Left lobe of liver (tissue), 2 donors: ENCODE results near the gene TGFBI. TPM values are rescaled to one million over a fixed set of nuclear protein-coding genes. Genes with fewer than 3 reads are reported as not detected.

Source experiments
- ATAC-seq: fragments of 200-7000 bp; cut with Tn5 transposase; one replicate; pipeline ENCODE4 v1.9.1; 2020; ENCODE audit warnings: mild to moderate bottlenecking, moderate library complexity
- DNase-seq: peaks from one replicate; pipeline ENCODE4 v3.0.0-alpha.2; 2020; ENCODE audit warnings: low spot score
- total RNA-seq: library from RNA; stranded (reverse); gene quantifications from one replicate; pipeline ENCODE4 v1.2.1, GENCODE V29; 2021
- donor health status: DM: no; HTN: no; CAD: no; lungs with moderate emphysema.
- donor health status: DM: no; HTN: yes; CAD: no.

Gene TGFBI
- total RNA-seq, 1 donor from 2014 or later, result 49.3 TPM

DNA sequence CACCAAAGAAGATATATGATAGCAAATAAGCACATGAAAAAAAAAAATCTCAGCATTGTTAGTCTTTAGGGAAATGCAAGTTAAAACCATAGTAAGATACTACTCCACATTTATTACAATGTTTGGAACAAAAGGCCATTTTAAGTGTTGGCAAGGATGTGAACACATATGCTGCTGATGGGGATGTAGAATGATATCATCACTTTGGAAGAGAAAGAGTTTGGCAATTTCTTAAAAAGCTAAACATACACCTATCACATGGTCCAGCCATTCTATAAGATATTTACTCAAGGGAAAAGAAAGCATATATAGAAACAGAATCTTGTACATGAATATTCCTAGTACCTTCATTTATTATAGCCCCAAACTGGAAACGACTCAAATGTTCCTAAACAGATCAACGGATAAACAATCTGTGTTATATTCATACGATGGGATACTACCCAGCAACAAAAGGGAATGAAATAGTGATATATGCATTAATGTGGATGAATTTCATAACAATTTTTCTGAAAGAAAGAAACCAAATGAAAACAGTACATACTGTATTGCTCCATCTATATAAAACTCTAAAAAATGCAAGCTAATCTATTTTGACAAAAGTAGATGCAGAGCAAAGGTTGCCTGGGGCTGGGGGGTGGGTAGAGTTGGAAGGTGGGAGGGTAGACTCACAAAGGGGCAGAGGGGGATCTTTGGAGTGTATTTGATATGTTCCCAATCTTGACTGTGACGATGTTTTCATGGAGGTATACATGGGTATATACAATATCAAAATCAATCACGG, 58.2 kb downstream of the TGFBI start:
- DNase-seq, result no peak
- no peak for ATAC-seq

DNA sequence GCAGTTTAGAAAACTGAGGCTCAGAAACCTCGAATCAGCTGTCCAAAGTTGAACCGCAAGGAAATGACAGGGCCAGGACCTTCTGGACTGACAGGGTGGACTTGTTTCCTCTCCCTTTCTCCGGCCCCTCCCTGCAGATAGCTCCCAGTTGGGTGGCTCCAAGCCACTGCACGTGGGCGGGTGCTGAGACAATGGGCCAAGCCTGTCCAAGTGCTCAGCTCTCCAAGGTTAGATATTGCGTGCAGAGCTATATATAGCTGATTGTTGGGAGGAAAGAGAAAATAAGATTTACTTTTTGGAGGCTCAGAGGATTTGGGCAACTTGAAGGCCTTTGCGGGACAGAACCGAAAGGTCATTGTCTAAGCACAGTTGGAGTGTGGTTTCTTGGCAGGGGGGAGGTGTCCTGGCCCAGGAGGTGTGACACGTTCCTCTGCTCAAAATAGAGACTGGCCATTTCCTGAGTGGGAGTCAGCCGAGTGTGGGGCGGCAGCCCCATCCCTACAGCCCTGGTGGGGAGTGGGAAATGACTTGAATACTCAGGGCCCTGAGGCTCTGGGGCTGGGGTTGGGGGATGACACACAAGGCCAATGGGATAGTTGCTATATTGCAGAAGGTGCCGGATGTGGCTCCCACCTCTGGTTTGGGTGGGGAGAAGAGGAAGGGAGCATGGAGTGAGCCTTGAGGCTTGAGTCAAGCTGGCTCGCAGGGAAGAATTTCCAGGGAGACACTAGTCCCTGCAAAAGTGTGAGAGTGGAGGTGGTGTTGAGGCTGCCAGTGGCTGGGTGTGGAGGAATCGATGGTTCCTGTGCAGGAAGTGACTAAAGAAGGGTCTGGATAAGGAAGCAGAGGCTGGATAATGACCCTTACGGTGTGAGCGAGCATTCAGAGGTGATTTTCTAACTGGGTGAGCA, 59.4 kb downstream of the TGFBI start:
- DNase-seq (no peak), ATAC-seq (peak; percentile 67)

DNA sequence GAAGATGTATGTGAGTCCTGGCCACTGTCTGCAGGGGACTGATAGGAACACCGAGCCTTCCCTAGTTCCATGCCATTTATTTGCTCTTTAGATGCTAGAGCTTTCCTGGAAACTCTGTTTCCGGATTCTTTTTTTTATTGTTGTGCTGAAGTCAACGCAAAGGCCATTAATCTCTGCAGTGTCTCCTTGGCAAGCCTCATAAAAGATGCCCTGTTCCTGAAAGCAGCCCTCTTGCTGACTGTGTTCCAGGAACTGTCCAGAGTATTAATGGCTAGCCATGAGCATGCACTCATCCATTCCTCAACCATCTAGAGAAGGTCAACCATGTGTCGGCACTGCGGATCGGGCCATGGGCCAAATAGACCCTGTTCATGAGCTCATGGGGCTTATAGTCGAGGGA, 61.0 kb downstream of the TGFBI start:
- ATAC-seq (no peak), DNase-seq (peak; percentile 39)

DNA sequence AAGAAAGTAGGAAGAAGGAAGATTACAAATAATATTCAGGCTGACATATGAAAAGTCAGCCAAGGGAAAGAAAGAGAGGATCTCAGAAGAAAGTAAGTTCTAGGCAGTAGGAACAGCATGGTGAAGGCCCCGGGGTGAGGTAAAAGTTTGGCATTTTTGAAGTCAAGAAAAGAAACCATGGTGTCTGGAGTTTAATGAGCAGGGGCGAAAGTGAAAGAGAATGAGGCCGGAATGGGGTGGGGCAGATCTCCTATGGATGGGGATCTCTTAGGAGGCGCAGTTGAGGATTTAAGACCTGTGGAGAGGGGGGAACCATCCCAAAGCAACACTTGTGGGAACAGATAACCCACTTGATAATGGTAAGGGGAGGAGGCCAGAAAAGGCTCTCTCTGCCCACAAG, 61.5 kb downstream of the TGFBI start:
- ATAC-seq, result no peak
- peak; percentile 16 for DNase-seq

DNA sequence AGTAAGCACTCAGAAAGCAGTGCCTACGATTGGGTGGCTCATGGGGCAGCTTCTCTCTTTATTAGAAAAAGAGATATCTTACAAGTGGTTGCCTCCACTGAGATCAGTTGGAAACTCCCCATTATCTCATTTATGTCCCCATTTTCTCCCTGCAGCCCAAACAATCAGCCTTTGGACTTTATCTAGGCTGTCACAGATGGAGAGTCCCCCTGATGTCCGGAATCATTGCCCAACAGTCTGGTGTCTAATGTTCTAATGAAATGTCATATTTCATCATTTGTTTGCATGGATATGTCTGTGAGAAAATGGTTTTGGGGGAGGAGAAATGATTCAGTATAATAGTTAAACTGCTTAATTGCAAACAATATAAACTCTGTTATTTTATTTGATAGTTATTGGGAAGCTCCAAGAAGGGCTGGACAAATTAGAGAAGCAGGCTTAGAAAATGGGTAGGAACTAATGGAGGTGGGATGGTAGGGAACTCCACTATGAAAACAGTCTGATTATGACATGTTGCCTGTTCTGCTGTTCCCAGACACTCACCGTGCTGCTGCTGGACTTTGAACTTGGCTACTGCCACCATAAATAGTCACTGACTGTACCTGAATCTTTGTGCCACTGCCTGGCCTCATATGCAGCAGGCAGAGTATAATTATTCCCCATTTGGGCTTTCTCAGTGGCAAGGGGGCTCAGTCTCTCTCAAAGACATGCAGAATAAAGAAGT, 65.6 kb downstream of the TGFBI start:
- ATAC-seq, result peak; percentile 87
- peak; percentile 83 for DNase-seq

DNA sequence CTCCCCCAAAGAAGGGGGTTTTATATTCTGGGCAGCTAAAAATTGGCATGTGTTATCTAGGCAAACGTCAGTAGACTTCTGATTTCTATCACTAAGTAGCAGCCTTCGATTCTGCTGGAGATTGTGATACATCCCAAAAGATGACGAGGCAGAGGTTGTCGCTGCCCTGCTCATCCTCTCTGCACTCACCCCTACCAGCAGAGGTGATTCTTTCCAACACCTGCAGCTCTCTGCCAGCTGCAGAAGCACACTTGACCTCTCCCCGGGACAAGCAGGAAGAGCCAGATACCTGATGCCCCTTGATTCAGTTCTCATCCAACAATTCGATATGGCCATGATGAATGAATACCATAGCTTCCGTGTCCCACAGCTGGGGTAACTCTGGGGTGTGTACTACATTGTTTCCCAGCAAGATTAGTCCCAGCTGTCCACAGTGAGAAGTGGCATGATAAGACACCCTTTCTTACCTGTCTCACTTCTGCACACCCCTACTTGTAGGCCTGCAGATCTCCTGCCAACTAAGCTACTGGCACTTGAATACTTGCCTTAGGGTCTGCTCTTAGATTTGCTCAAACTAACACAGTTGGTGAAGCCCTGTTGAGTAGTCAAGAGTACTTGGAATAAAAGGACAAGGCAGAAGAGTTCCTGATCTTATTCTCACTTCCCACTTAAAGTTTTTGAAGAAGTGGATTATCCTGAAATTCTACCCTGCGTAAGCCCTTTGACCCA, 66.3 kb downstream of the TGFBI start:
- ATAC-seq, result peak; percentile 52
- DNase-seq, result no peak

DNA sequence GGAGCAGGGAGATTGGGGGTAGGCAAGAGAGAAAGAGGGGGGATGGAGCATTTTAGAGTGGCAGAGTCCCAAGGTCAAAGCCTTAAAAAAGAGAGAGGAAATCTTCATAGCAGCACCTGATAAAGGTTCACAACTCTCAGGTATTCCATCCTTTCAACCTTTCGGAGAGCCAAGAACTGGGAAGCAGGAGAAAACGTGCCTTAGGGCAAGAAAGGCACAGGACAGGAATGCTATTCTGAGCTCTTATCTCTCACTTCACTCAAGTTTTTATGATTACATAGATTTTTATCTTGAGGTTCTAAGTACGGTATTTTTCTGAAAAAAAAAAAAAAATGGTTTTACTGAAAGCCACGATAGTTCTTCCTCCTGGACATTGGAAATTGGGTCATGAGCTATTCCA, 69.4 kb downstream of the TGFBI start:
- DNase-seq (no peak), ATAC-seq (no peak)

DNA sequence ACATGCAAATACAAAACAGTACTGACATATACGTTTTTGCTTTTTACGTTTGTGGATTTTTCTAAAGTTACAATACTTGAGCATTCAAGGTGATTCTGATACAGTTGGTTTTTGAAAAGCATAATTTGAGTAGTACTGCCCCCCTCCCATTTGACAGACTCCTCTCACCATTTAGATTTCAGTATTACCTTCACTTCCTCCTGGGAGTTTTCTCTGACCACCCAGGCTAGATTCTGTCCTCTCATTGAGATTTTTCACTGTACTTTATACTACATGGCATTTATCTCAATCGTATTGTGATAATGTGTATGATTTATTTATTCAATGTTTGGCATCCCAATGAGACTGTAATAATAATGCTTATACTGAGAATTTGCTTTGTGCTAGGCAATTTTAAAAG, 71.1 kb downstream of the TGFBI start:
- DNase-seq, result no peak
- ATAC-seq, result no peak

DNA sequence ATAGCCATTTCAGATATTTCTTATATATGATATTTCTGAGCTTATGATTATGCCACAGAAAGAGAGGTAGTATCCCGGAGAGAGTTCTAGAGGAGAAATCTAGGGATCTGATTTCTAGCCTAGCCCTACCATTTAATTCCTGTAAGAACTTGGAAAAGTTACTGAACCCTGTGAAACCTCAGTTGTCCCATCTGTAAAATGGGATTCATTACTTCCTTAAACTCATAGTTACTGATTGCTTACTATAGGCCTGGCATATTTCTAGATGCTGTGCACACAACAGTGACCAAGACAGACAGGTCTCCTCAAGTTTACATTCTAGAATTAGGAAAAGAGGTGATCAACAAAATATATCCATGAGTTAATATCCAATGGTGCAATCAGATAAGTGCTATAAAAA, 73.1 kb downstream of the TGFBI start:
- no peak for ATAC-seq
- no peak for DNase-seq

DNA sequence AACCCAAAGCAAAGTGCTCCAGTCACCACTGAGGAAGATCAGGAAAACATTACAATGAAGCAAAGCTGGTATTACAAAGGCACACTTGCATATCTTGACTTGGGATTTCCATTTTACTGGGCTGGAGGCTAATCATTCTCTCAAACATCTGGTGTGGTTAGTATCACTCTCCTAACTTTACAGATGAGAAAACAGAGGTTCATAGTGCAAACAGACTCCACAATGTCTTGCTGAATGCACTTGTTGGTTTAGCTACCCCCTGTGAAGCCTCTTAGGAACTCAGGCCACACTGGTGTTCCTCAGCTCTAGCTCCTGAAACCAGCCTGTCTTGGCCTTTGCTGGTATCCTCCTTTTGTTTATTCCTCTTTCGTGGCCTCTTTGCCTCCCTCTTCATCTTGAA, 74.3 kb downstream of the TGFBI start:
- DNase-seq, result no peak

DNA sequence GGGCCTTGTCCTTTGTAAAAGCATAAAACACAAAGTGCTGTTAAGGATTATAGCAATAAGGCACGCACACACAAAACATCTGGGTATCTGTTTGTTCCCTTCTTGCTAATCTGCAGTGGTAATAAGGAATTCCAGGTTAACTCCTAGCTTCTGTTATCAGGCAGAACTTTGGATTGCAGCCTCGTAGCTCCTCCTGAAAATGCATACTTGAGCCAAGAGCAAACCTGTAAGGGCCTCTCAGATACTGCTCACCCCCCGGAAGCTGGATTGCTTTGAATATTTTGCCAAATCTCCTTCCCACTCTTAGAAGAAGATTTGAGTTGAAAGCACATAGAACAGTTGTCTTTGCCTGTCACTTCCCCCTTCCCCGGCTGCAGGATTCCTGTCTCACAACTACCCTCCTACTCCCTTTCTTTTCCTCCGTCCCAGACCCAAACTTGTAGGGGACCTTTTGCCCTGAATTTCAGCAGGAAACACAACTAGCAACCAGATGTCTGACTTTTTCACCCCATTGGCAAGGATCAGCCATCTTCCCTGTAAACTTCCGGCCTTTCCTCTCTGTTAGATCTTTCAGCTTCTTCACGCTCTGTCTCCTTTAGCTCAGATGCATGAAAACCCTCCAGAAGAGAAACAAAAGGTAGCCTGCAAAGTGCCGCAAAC, 75.6 kb downstream of the TGFBI start:
- ATAC-seq, result peak; percentile 41

More for the DNA sequence above, 74.3 kb downstream of the TGFBI start:
- ATAC-seq, result no peak

DNA sequence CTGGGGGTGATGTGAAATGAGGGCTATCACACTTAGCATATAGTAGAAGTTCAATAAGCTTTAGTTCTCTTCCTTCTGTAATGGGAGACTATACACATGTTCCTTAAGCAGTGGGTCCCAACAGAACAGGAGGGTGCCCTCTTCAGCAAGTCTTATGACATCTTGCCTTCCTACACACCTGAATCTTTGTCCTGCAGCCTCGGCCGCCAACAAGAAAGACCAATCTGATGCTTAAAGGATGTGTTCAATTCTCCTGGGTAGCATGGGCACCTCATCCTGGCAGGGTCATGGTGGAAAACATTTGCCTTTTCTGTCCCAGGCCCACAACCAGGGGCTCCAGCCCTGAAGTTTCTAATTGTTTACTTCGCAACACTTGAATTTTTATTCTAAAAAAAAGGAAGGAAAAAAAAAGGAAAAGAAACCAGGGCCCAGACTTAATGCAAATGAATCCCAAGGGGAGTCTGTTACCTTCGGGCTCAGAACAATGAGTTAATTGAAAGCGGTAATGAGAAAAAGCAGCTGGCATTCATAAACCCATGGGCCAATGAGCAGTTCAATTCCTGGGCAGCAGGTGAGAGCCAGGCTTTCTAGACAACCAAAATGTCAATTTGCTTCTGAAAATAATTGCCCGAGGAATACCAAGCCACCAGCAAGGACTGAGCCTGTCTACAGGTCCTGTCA, 77.7 kb downstream of the TGFBI start:
- ATAC-seq (no peak), DNase-seq (no peak)

More for the DNA sequence above, 75.6 kb downstream of the TGFBI start:
- no peak for DNase-seq

DNA sequence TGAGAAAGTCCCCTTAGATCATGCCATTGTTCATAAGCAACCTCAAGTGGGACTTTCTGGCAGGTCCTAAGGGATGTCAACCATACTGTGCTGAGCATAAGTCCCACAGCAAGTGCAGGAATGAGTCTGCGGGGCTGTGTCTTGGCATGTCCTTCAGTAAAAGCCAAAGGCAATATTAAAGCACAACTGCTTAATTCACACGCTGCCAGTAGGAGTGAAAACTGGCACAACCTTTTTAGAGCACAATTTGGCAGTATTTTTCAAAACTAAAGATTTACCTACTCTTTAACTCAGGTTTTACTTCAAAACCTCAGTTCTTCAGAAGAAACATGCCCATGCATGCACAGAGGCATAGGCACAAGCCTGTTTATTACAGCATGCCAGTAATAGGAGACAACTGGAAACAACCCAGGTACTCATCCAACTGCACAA, 79.4 kb downstream of the TGFBI start:
- DNase-seq (no peak), ATAC-seq (no peak)

DNA sequence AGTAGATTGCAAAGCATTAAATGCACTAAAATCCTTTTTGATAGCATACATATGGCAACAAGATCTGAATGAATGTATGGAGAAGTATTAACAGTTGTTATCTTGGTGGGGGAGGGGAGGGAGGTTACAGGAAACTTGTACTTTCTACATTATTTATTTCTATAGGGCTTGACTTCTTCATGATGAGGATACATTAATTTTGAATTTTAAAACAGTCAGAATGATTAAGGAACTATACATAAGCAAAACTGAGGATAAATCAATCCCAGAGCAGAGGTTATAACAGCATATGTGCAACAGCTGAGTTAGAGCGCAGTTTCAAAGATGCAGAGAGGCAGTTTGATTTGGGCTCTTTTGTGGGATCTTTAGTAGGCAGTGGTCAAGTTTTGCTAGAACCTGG, 80.0 kb downstream of the TGFBI start:
- ATAC-seq, result no peak
- no peak for DNase-seq

DNA sequence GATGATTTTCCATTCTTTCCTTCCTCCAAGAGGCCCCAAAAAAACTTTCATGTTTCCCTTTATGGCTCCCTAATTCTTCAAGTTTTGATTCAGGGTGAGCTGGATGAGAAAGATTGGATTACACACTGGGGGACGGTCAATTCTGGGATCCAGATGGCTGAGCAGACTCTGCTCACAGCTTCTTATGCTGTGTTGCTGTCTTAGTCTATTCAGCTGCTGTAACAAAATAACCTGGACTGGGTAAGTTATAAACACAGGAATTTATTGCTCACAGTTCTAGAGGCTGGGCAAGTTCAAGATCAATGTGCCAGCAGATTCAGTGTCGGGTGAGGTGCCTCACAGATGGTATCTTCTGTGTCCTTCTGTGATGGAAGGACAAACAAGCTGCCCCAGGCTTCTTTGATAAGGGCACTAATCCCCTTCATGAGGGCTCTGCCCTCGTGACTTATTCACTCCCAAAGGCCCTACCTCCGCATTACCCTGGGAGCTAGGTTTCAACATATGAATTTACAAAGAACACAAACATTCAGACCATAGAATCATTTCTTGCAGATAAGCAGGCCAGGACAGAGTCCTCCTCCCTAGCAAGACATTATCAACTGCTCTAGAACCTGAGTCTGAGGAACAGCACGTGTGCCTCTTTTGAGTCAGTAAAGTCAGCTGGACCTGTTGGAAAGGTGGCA, 80.8 kb downstream of the TGFBI start:
- DNase-seq (no peak), ATAC-seq (no peak)
